Measurements from ENCODE around the gene SERPINA6. TPM values are rescaled to one million over a fixed set of nuclear protein-coding genes. Genes with fewer than 3 reads are reported as not detected.

SERPINA6 gene
- total RNA-seq, 1 experiment from 2014 or later = not detected

- TF ChIP-seq ZBTB33 (IDR thresholded peaks at IDR 0.05; ENCODE audit: extremely low read depth, insufficient replicate concordance, low read length) (no peak), ATF3 (IDR thresholded peaks at IDR 0.05) (no peak)
Observed at GRCh38 chr14:94334872-94335271, 11.7 kb upstream of the SERPINA6 start (continued).

GRCh38 chr14:94332587-94332986 lies 9.5 kb upstream of the SERPINA6 start:
- Histone ChIP-seq H3K79me2 (ENCODE audit: insufficient read depth, low read length) (no peaks in the 10 kb centered on the region), H4K20me1 (ENCODE audit: insufficient read depth) (no peaks in the 10 kb centered on the region), H3K36me3 (ENCODE audit: control insufficient read depth in 1 of 2, insufficient read depth in 2 of 2, low read length in 2 of 2) (no peaks in the 10 kb centered on the region), H3K4me3 (replicated peaks in 1 of 2; ENCODE audit: low read depth in 1 of 2, low read length in 2 of 2) (no peak overlapping the region), H3K9ac (ENCODE audit: low read length) (no peak overlapping the region), H3K4me2 (ENCODE audit: low read length) (no peak overlapping the region), H3K27ac (ENCODE audit: low read depth, low read length) (no peak overlapping the region), H3K4me1 (ENCODE audit: control insufficient read depth in 1 of 2, insufficient read depth in 2 of 2, low read length in 2 of 2) (0 out of 4 replicates have a peak, but pooled peaks cover 0 to 6% of the 10 kb centered on the region in 2 experiments), H3K9me2 (ENCODE audit: insufficient read depth) (no peaks in the 10 kb centered on the region), H3K9me3 (ENCODE audit: control insufficient read depth in 1 of 2, insufficient read depth in 1 of 2, low read depth in 1 of 2, low read length in 2 of 2) (no peaks in the 10 kb centered on the region), H3K27me3 (ENCODE audit: insufficient read depth, low read length) (no peaks in the 10 kb centered on the region), H2AFZ (ENCODE audit: low read depth, low read length, poor library complexity, severe bottlenecking) (no peak overlapping the region)
- RAD21 ChIA-PET (ENCODE audit: low non-redundant PET in 1 of 2, low total read pairs in 2 of 2, uncharacterized antibody in 2 of 2, unreplicated experiment in 2 of 2) = no interaction called here
- DNase-seq (ENCODE audit: low read depth, low spot score) (no peak), ATAC-seq (no peak)
- CTCF ChIA-PET = no interaction called here
- TF ChIP-seq ZNF274 (IDR thresholded peaks at IDR 0.05; ENCODE audit: low read depth, low read length) = no peak
- TF ChIP-seq CBX3 (IDR thresholded peaks at IDR 0.05; ENCODE audit: low read depth) = no peak
- TF ChIP-seq EZH2 (IDR thresholded peaks at IDR 0.05) = no peak
- TF ChIP-seq ZBTB33 (IDR thresholded peaks at IDR 0.05; ENCODE audit: extremely low read depth, insufficient replicate concordance, low read length) = no peak
- no peak for TF ChIP-seq YY1 (IDR thresholded peaks at IDR 0.05; ENCODE audit: extremely low read depth, insufficient replicate concordance, low read depth, low read length)
- no peak for TF ChIP-seq CTCF (IDR thresholded peaks at IDR 0.05 in 2 of 3, conservative IDR thresholded peaks at IDR 0.05 in 1 of 3; ENCODE audit: borderline replicate concordance in 1 of 3, insufficient read depth in 1 of 3, low read depth in 2 of 3, low read length in 2 of 3)
- BruUV-seq (replicated peaks) = no TSS peak
- intact Hi-C loops (cut with micrococcal nuclease) = no loop called here
- POLR2A ChIA-PET = no interaction called here

Measured in HCT116 (cell line).